Measurements from ENCODE around the gene PPP1R9A.

PPP1R9A gene

DNA sequence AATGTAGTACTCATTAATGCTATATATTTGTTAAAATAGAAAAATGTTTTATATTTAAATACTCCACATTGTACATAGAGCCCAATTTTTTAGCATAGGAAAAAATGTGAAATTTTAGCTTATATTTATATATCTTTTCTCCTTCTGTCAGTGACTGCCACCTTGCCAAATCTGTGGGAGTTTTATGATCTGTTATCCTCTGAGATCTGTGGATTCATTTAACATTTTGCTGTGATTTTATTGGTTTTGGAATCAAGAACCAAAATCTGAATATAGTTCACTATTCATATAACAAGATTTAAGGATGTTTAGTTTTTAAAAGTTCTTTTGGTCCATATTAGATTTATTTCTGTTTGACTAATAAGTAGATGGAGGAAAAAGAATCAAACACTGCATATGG lies 127.9 kb downstream of the PPP1R9A start:
- DNase-seq (ENCODE audit: low read depth in 2 of 2): no peak

- DNase-seq (ENCODE audit: low read depth in 2 of 2): no peak
Measured at GRCh38 chr7:95041031-95041430, 133.6 kb downstream of the PPP1R9A start.

DNA sequence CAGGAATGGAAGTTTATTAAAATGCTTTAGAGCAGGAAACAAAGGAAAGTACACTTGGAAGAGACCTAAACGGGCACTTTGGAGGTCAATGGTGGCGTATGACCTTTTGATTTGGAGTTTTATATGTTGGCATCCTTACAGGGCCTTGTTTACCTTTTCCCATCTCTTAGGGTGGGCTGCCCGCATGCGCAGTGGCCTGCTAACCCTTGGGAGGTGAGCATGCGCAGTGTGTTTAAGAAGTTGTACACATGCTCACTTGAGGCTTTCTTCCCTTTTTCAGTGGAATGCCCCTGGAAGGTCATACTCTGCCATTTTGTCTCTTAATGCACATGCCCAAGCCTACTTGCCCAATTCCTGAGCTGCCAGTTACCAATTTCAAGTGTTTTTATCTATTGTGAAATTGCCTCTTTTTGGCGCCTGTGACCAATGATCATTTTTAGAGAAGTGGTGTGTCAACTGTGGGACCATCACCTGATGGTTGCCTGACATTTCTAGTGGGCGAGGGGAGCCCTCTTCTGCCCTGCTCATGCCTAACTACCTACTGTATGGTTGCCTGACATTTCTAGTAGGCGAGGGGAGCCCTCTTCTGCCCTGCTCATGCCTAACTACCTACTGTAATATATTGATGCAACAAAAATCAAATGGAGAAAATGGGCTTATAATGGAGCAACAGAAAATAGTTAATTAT lies 138.0 kb downstream of the PPP1R9A start:
- no peak for DNase-seq (ENCODE audit: low read depth in 2 of 2)

DNA sequence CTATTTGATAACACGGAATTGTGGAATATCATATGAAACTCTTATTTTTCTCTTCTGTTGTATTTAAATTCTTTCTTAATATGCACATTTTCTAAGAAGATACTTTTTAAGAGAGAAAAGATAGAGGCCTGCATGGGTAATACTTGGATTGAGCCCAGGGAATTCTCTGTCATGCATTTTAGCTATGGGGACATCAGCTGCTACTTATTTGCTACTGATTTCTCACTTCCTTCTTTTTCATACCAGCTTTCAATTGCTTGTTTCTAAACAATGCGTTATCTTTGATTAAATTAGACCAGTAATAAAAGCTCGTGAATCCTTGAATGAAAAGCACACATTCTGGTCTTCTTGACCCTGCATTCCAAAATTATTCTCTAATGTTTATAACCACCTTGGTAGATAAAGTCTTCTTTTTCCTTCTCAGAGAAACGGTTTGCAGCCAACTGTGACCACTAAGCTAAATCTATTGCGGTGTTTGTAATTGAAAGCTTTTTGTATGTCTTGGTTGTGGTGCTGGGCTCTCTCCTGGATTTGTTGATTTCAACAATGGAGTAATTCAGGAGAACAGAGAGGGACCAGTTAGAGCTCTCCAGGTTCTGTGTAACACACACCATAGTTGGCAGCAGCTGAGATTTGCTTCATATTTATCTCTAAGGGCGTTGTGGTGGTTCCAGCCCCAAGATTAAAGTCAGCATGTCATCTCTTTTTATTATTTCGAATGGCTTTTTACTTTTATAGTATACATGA lies 139.3 kb downstream of the PPP1R9A start:
- DNase-seq (ENCODE audit: low read depth in 2 of 2): no peak

DNA sequence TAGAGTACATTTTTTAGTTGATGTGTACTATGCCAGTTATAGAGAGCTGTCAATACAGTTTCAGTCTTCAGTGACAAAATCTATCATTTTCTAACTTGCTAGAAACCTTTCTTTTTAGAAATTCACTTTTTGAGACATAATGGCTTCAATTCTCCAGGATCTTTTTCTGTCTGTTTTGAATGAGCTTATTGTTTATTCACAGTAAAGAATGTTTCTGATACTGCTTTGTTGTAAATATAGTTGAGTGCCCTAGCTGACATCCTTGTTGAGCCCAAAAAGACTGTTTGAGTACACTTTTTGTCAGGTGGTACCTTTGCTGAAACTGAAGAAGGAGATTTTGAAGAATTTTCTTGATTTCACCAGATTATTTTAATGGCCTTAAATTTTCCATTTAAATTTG lies 139.9 kb downstream of the PPP1R9A start:
- no peak for DNase-seq (ENCODE audit: low read depth in 2 of 2)

GRCh38 chr7:95052566-95053094 lies 145.2 kb downstream of the PPP1R9A start:
- no peak for DNase-seq (ENCODE audit: low read depth in 2 of 2)

- no peak for DNase-seq (ENCODE audit: low read depth in 2 of 2)
Measured at GRCh38 chr7:95054386-95054785, 147.0 kb downstream of the PPP1R9A start.

- DNase-seq (ENCODE audit: low read depth in 2 of 2): no peak
Measured at GRCh38 chr7:95055295-95055694, 147.9 kb downstream of the PPP1R9A start.

- DNase-seq (ENCODE audit: low read depth in 2 of 2): no peak
Measured at GRCh38 chr7:95056107-95056739, 148.8 kb downstream of the PPP1R9A start.

- no peak for DNase-seq (ENCODE audit: low read depth in 2 of 2)
Measured at GRCh38 chr7:95056901-95057300, 149.5 kb downstream of the PPP1R9A start.

GRCh38 chr7:95059842-95060313 lies 152.5 kb downstream of the PPP1R9A start:
- no peak for DNase-seq (ENCODE audit: low read depth in 2 of 2)

- no peak for DNase-seq (ENCODE audit: low read depth in 2 of 2)
Measured at GRCh38 chr7:95062901-95063300, 155.5 kb downstream of the PPP1R9A start.

DNA sequence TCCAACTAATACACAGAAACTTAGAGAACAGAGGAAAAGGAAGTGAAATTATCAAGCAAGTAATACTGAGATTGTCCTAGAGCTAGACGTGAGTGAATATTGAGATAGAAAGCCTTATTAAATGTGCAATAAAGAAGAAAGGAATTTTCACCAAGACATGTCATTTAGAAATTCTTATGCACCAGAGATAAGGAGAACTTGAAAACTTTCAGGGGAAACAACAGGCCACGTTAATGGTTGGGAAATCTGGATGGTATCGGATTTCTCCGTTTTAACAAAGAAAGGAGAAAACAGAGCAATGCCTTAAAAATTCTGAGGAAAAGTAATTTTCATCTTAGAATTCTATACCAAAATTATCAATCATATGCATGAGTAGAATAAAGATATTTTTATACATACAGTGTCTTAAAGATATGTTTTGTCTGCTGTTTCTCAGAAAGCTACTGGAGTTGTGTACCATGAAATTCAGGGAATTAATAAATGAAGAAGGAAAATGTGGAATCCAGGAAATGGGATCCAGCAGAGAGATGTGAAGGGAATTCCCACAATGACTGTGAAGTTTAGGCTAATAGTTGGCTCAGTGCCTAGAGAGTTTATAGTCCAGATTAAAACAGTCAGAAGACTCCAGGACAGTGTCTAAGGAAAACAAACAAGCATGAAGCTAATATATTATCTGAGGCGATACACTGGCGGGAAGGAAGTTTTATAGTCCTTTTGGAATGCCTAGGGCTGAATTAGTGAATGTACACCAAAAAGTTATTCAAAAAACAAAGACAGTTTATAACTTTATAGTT lies 159.5 kb downstream of the PPP1R9A start:
- no peak for DNase-seq (ENCODE audit: low read depth in 2 of 2)

DNA sequence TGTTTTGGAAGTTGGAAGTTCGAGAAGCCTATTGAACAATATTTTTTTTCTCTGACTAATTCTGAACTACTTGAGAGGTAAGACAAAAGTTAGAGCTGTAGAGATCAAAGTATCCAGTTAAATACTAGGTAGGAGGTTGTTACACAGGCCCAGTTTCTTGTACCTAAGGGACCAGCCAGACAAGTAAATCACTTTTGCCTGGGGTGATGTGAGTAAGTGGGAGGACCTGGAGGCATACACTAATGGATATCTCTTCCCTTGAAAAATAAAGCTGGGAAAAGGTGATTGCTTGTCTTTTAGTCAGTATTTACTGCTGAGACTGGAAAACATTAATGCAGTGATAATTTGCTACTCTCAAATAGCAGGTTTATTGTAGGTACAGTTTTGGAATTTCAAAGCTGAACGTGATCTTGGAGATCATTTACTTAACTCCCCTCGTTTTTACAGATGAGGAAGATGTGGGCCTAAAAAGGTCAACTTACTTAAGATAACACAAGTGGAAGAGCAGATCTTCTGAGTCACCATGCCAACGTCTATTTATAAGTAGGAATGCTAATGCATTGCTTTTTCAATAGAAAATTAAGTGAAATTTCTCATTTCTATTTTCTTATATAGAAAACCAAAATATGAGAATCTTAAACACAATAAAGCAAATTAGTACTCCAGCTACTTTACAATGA lies 181.3 kb downstream of the PPP1R9A start:
- no peak for DNase-seq (ENCODE audit: low read depth in 2 of 2)

- DNase-seq (ENCODE audit: low read depth in 2 of 2): no peak
Measured at GRCh38 chr7:95089414-95090315, 182.3 kb downstream of the PPP1R9A start.

DNA sequence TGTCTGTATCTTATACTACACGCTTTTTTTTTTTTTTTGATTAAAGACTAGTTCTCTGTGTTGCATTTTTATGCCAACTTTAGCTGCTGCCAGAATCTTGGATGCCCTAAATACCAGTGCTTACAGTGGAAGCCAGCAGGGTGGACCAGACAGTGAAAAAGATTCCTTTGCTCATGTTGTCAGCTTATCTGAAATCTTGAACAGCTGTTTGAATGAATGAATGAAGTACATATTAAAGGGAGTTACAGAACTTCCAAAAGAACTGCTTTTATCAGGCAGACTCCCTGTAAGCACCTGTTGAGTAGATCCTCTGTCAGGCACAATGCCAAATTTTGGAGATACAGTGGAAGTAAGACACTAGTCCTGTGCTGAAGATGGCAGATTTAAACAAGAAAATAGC lies 184.9 kb downstream of the PPP1R9A start:
- DNase-seq (ENCODE audit: low read depth in 2 of 2): no peak

DNA sequence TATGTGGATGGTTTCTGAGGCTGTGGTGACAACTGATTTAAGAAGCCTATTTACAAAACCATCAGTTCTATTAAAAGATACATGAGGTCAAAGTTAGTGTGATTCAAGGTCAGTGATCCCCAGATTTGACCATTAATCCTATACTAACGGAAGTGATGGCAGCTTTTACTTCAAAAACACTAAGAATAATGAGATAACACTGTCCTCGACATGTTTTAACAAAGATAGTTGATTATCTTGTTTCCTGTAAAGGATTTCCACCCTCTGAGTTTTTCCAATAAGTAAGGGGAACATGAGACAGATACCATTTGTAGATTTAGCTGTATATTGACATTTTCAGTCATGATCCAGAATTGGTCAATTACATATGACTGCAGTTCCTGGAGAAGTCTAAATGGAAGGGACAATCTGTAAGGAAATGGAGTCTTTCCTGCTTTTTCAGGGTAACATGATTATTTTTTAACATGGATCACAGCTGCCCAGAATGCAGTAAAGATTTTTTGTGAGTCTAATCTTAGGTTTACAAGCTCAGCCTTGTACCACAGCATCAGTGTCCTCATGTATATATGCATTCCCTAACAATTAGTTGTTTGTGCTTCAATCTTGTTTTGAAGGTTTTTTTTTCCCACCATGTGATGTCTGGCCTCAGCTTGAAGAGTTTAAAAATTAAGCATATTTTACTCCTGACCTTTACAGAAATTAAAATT lies 188.0 kb downstream of the PPP1R9A start:
- no peak for DNase-seq (ENCODE audit: low read depth in 2 of 2)

GRCh38 chr7:95095966-95096540 lies 188.7 kb downstream of the PPP1R9A start:
- no peak for DNase-seq (ENCODE audit: low read depth in 2 of 2)

- no peak for DNase-seq (ENCODE audit: low read depth in 2 of 2)
Measured at GRCh38 chr7:95097291-95097690, 189.9 kb downstream of the PPP1R9A start.
